Kidney (tissue), 14 donors: ENCODE data around the gene WSCD2. TPM values are rescaled to one million over a fixed set of nuclear protein-coding genes. Genes with fewer than 3 reads are reported as not detected.

Experiments
- DNase-seq, 5 donors: peaks; one replicate each; pipeline ENCODE4 v3.0.0-alpha.2; 2013 to 2020
- FAIRE-seq: peaks from 2 replicates; lab custom pipeline; 2012; peaks lifted over from hg19 to GRCh38; lab: Jason Lieb, UNC
- H3K27ac ChIP-seq, 2 donors: one replicate each; pipeline ENCODE4 v1.7.0; 2013; ENCODE audit warnings: low read depth in 2 of 2, low read length in 2 of 2, inconsistent platforms in 1 of 2
- H3K27me3 ChIP-seq: one replicate; pipeline ENCODE4 v1.7.1; 2013; ENCODE audit warnings: low read length, inconsistent platforms; ENCODE audit not compliant: control insufficient read depth, insufficient read depth
- H3K36me3 ChIP-seq, 3 donors: one replicate each; pipeline versions ENCODE4 v1.7.0 to v1.7.1; 2013; ENCODE audit warnings: low read length in 3 of 3, control low read depth in 1 of 3, inconsistent platforms in 1 of 3; ENCODE audit not compliant: insufficient read depth in 3 of 3, control insufficient read depth in 2 of 3
- H3K4me1 ChIP-seq, 3 donors: one replicate each; pipeline versions ENCODE4 v1.7.0 to v1.7.1; 2013; ENCODE audit warnings: low read length in 3 of 3, inconsistent platforms in 1 of 3, low read depth in 1 of 3; ENCODE audit not compliant: control insufficient read depth in 2 of 3, insufficient read depth in 2 of 3
- H3K4me3 ChIP-seq, 3 donors: one replicate each; pipeline versions ENCODE4 v1.7.0 to v1.8.1; 2013; ENCODE audit warnings: low read length in 3 of 3, control low read depth in 1 of 3, inconsistent platforms in 1 of 3
- H3K9ac ChIP-seq, 3 donors: one replicate each; pipeline versions ENCODE4 v1.7.0 to v1.7.1; 2013; ENCODE audit warnings: low read length in 3 of 3, control low read depth in 1 of 3, inconsistent platforms in 1 of 3
- H3K9me3 ChIP-seq, 3 donors: one replicate each; pipeline versions ENCODE4 v1.7.0 to v1.7.1; 2013; ENCODE audit warnings: low read length in 3 of 3, control low read depth in 1 of 3, inconsistent platforms in 1 of 3; ENCODE audit not compliant: control insufficient read depth in 2 of 3, insufficient read depth in 1 of 3
- CTCF ChIP-seq: IDR thresholded peaks from 3 replicates; pipeline ENCODE4 v1.5.1; 2012; ENCODE audit warnings: mild to moderate bottlenecking, moderate library complexity, borderline replicate concordance; ENCODE audit not compliant: insufficient read depth; ENCODE audit errors: extremely low read depth
- intact Hi-C: fragments of 100-400 bp; cut with DNase I; formaldehyde crosslinking; loops from one replicate; pipeline ENCODE4 v1.11.1; 2022
- polyA plus RNA-seq: library from polyadenylated mRNA; stranded (reverse); fragments of 350-450 nt; fragmentation: Illumina TruSeq; extraction: RNeasy Lipid Tissue Mini Kit (QIAGEN cat#74804); gene quantifications from one replicate; pipeline ENCODE4 v1.2.3, GENCODE V29; 2014; ENCODE audit warnings: low read depth, low replicate concordance; ENCODE audit not compliant: insufficient read depth
- total RNA-seq: library from RNA; stranded (reverse); fragmentation: NEBNext Ultra II Directional; extraction: Animal tissue kit (Norgen Biotek cat#: 25700); gene quantifications from one replicate; pipeline ENCODE4 v1.2.1, GENCODE V29; 2021
- donor health status: control.
- donor health status: control.
- donor health status: control.
- donor health status: control.
- donor health status: control.
- donor health status: DM: yes; HTN: yes; CAD: no.
- donor health status: Normal renal cell carcinoma (clear cell type).

The WSCD2 gene
- total and polyA plus RNA-seq, 2 donors from 2014 or later, result 1.6 to 2.0 TPM

- no peaks in the 10 kb centered on the region for H3K36me3 ChIP-seq
- intact Hi-C loops, result no loop called here
- H3K4me1 ChIP-seq, result peaks cover 0 to 10% (median 0%) of the 10 kb centered on the region in 3 donors
- DNase-seq, result peak in 1 of 5 donors; percentile 57
- peaks cover 0 to 4% (median 0%) of the 10 kb centered on the region in 3 donors for H3K9me3 ChIP-seq
- no peaks in the 10 kb centered on the region for H3K27me3 ChIP-seq
- H3K9ac ChIP-seq, result no peak overlapping the region
- no peak for TF ChIP-seq CTCF
- no peak for FAIRE-seq
- no peak overlapping the region for H3K27ac ChIP-seq
- no peak overlapping the region for H3K4me3 ChIP-seq
Observed at GRCh38 chr12:108126990-108127501, 2.0 kb upstream of the WSCD2 start.

- Histone ChIP-seq H3K4me3 (no peak overlapping the region), H3K9me3 (no peaks in the 10 kb centered on the region), H3K27ac (no peak overlapping the region), H3K27me3 (no peaks in the 10 kb centered on the region), H3K4me1 (peaks cover 0 to 10% (median 0%) of the 10 kb centered on the region in 3 donors), H3K36me3 (no peaks in the 10 kb centered on the region), H3K9ac (no peak overlapping the region)
- no peak for FAIRE-seq
- no peak for TF ChIP-seq CTCF
- intact Hi-C loops, result no loop called here
- DNase-seq, result no peak
Observed at GRCh38 chr12:108127654-108128053, 1.4 kb upstream of the WSCD2 start.

GRCh38 chr12:108128221-108129016 is 669 bp upstream of the WSCD2 start:
- no peak overlapping the region for H3K9ac ChIP-seq
- DNase-seq (no peak), FAIRE-seq (no peak)
- intact Hi-C loops, result no loop called here
- H3K27me3 ChIP-seq, result no peaks in the 10 kb centered on the region
- H3K4me3 ChIP-seq, result peak overlapping the region in 2 of 3 donors; percentile 34 to 35
- H3K4me1 ChIP-seq, result peaks cover 0 to 10% (median 0%) of the 10 kb centered on the region in 3 donors
- no peak overlapping the region for H3K27ac ChIP-seq
- H3K9me3 ChIP-seq, result no peaks in the 10 kb centered on the region
- TF ChIP-seq CTCF, result no peak
- no peaks in the 10 kb centered on the region for H3K36me3 ChIP-seq
